GM12878 (cell line): Measurements from ENCODE around the gene SETMAR. TPM values are rescaled to one million over a fixed set of nuclear protein-coding genes. Genes with fewer than 3 reads are reported as not detected.
A peak's percentile ranks its signal among the peaks of the same experiment; 100 is the strongest.

Experiments used
- BCL11A ChIP-seq: IDR thresholded peaks from 2 replicates; pipeline ENCODE4 v1.6.1; 2011; ENCODE audit warnings: low read depth, low read length
- BHLHE40 ChIP-seq, 2 experiments: fragments of 450-650 bp in 1 of 2; IDR thresholded peaks; 2 replicates each; pipeline ENCODE4 v1.6.1; 2011 to 2017; ENCODE audit warnings: low read depth in 2 of 2, borderline replicate concordance in 1 of 2, improper control_type of control experiment in 1 of 2, low read length in 1 of 2, mild to moderate bottlenecking in 1 of 2
- BRCA1 ChIP-seq: IDR thresholded peaks from 2 replicates; pipeline ENCODE4 v1.6.1; 2011; ENCODE audit warnings: low read depth, low read length, improper control_type of control experiment
- CBX5 ChIP-seq: sonication (generic); IDR thresholded peaks from 2 replicates; pipeline ENCODE4 v1.6.1; 2016; ENCODE audit warnings: low read depth, moderate library complexity, mild to moderate bottlenecking, inconsistent platforms
- FOXK2 ChIP-seq: fragments of 450-650 bp; IDR thresholded peaks from 2 replicates; pipeline ENCODE4 v1.6.1; 2017; ENCODE audit warnings: mild to moderate bottlenecking, moderate library complexity
- GABPA ChIP-seq: IDR thresholded peaks from 2 replicates; pipeline ENCODE4 v1.6.1; 2014; ENCODE audit warnings: antibody characterized with exemption, low read depth, mild to moderate bottlenecking, inconsistent platforms
- HCFC1 ChIP-seq: fragments of 150-350 bp; IDR thresholded peaks from 2 replicates; pipeline ENCODE4 v1.6.1; 2014; ENCODE audit warnings: low read length
- HDGF ChIP-seq: fragments of 450-650 bp; IDR thresholded peaks from 2 replicates; pipeline ENCODE4 v1.6.1; 2016; ENCODE audit warnings: antibody characterized with exemption
- MYC ChIP-seq: IDR thresholded peaks from 2 replicates; pipeline ENCODE4 v1.6.1; 2011; ENCODE audit warnings: mild to moderate bottlenecking, low read length, moderate library complexity, inconsistent platforms; ENCODE audit not compliant: insufficient read depth, insufficient replicate concordance, insufficient read length, severe bottlenecking
- NR2F1 ChIP-seq: fragments of 450-650 bp; conservative IDR thresholded peaks from 2 replicates; pipeline ENCODE4 v1.6.1; 2017; ENCODE audit warnings: mild to moderate bottlenecking
- POU2F2 ChIP-seq: IDR thresholded peaks from 3 replicates; pipeline ENCODE4 v1.6.1; 2011; ENCODE audit warnings: low read depth, mild to moderate bottlenecking, low read length, borderline replicate concordance
- RELA ChIP-seq: fragments of 450-650 bp; IDR thresholded peaks from 2 replicates; pipeline ENCODE4 v1.8.0; 2014; ENCODE audit warnings: borderline replicate concordance; ENCODE audit not compliant: partially characterized antibody
- SREBF1 ChIP-seq: IDR thresholded peaks from 2 replicates; pipeline ENCODE4 v1.6.1; 2012; ENCODE audit warnings: mild to moderate bottlenecking, low read length
- SUZ12 ChIP-seq: fragments of 200-600 bp; sonication (generic); IDR thresholded peaks from one replicate; pipeline ENCODE4 v1.6.1; 2018; ENCODE audit warnings: antibody characterized with exemption, mild to moderate bottlenecking; ENCODE audit not compliant: unreplicated experiment
- ZNF207 ChIP-seq: fragments of 450-650 bp; IDR thresholded peaks from 2 replicates; pipeline ENCODE4 v1.6.1; 2014; ENCODE audit warnings: antibody characterized with exemption, mild to moderate bottlenecking, borderline replicate concordance
- ZNF274 ChIP-seq: IDR thresholded peaks from one replicate; pipeline ENCODE4 v1.8.0; 2011; ENCODE audit not compliant: insufficient read length, insufficient read depth
- polyA plus RNA-seq, 11 experiments: library from polyadenylated mRNA; depleted of rRNA in 4 of 11; unstranded in 6 of 11; stranded (reverse) in 5 of 11; fragments of >200 nt; fragmentation: Nextera tagmentation in 4 of 11; fragmentation: Illumina TruSeq in 1 of 11; extraction: Ambion mirVana in 4 of 11; extraction: Trizol in 1 of 11; gene quantifications; 1 replicate in 1 of 11; 2 replicates in 10 of 11; pipeline versions ENCODE4 v1.2.1 to v1.2.3, GENCODE V29; 2011 to 2016; ENCODE audit warnings: inconsistent platforms in 2 of 11, missing spikeins in 2 of 11, low read depth in 1 of 11
- total RNA-seq, 4 experiments: library from RNA; depleted of rRNA in 3 of 4; stranded (reverse); fragments of >200 nt in 3 of 4; fragmentation: Illumina TruSeq in 1 of 4; extraction: Trizol in 1 of 4; gene quantifications; 2 replicates each; pipeline versions ENCODE4 v1.2.1 to v1.2.3, GENCODE V29; 2013 to 2021
- TF ChIP-seq, protein P1 (sequence below): fragments of 450-650 bp; conservative IDR thresholded peaks from 2 replicates; pipeline ENCODE4 v1.6.1; 2017; ENCODE audit warnings: mild to moderate bottlenecking, moderate library complexity
- TF ChIP-seq, protein P2 (sequence below): fragments of 450-650 bp; IDR thresholded peaks from 2 replicates; pipeline ENCODE4 v1.6.1; 2017; ENCODE audit warnings: mild to moderate bottlenecking, moderate library complexity
- TF ChIP-seq, protein P3 (sequence below): fragments of 150-350 bp; IDR thresholded peaks from 2 replicates; pipeline ENCODE4 v1.6.1; 2016; ENCODE audit warnings: low read depth, low read length

SETMAR gene
- total and polyA plus RNA-seq, 10 of the 15 experiments (the other 5 are each of a cell fraction or from before 2014, with no cell fraction given) = 7.1 to 25.1 (median 20.3) TPM

DNA sequence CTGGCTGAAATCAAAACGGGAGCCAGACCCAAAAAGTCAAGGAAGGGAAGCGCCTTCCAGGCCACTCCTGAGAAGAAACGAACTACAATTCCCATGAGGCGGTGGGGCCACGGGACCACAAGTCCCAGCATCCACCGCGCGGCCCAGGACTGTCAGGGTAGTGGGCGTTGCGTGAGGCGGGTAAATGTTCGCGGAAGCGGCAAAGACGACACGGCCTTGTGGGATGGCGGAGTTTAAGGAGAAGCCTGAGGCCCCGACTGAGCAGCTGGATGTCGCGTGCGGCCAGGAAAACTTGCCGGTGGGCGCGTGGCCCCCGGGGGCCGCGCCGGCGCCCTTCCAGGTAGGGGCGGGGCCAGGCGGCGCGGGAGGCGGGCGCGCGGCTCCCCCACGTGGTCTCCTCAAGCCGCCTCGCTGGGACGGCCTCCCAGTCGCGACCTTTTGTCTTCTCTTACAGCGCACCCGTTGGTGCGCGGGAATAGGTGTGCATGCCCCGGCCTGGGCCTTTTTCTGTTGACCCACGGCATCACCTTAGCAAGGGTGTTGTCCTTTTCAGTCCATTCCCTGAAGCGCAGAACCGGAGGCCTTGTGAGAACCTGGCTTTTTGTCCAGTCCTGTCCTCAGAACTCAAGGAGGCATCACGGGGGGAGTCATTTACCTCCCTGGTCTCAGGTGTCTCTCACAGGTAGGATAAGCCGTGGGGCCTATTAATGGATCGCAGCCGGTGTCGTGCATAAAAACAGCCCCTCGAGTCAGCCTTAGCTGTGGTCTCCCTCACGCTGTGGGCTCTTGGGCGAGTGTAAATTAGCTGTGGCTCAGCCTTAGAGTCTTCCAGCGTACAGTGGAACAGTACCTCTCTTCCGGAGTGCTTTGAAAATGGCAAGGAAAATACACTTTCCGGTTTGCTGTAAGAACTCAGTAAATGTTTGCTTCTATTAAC, at the start of gene SETMAR (continued):
- TF ChIP-seq, protein P1, sequence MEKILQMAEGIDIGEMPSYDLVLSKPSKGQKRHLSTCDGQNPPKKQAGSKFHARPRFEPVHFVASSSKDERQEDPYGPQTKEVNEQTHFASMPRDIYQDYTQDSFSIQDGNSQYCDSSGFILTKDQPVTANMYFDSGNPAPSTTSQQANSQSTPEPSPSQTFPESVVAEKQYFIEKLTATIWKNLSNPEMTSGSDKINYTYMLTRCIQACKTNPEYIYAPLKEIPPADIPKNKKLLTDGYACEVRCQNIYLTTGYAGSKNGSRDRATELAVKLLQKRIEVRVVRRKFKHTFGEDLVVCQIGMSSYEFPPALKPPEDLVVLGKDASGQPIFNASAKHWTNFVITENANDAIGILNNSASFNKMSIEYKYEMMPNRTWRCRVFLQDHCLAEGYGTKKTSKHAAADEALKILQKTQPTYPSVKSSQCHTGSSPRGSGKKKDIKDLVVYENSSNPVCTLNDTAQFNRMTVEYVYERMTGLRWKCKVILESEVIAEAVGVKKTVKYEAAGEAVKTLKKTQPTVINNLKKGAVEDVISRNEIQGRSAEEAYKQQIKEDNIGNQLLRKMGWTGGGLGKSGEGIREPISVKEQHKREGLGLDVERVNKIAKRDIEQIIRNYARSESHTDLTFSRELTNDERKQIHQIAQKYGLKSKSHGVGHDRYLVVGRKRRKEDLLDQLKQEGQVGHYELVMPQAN = peak; percentile 73
- TF ChIP-seq NR2F1 = peak; percentile 79
- TF ChIP-seq, protein P2, sequence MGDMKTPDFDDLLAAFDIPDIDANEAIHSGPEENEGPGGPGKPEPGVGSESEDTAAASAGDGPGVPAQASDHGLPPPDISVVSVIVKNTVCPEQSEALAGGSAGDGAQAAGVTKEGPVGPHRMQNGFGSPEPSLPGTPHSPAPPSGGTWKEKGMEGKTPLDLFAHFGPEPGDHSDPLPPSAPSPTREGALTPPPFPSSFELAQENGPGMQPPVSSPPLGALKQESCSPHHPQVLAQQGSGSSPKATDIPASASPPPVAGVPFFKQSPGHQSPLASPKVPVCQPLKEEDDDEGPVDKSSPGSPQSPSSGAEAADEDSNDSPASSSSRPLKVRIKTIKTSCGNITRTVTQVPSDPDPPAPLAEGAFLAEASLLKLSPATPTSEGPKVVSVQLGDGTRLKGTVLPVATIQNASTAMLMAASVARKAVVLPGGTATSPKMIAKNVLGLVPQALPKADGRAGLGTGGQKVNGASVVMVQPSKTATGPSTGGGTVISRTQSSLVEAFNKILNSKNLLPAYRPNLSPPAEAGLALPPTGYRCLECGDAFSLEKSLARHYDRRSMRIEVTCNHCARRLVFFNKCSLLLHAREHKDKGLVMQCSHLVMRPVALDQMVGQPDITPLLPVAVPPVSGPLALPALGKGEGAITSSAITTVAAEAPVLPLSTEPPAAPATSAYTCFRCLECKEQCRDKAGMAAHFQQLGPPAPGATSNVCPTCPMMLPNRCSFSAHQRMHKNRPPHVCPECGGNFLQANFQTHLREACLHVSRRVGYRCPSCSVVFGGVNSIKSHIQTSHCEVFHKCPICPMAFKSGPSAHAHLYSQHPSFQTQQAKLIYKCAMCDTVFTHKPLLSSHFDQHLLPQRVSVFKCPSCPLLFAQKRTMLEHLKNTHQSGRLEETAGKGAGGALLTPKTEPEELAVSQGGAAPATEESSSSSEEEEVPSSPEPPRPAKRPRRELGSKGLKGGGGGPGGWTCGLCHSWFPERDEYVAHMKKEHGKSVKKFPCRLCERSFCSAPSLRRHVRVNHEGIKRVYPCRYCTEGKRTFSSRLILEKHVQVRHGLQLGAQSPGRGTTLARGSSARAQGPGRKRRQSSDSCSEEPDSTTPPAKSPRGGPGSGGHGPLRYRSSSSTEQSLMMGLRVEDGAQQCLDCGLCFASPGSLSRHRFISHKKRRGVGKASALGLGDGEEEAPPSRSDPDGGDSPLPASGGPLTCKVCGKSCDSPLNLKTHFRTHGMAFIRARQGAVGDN = peak; percentile 62
- TF ChIP-seq RELA = peak; percentile 91
- no peak for TF ChIP-seq BCL11A
- TF ChIP-seq ZNF207 = peak; percentile 94
- peak; percentile 81 for TF ChIP-seq SREBF1
- TF ChIP-seq GABPA = no peak
- TF ChIP-seq MYC = peak; percentile 43
- TF ChIP-seq FOXK2 = no peak
- TF ChIP-seq HCFC1 = peak; percentile 97
- no peak for TF ChIP-seq ZNF274
- TF ChIP-seq CBX5 = peak; percentile 8; the same call in 1 of the 2 replicates
- peak; percentile 78 for TF ChIP-seq SUZ12
- TF ChIP-seq, protein P3, sequence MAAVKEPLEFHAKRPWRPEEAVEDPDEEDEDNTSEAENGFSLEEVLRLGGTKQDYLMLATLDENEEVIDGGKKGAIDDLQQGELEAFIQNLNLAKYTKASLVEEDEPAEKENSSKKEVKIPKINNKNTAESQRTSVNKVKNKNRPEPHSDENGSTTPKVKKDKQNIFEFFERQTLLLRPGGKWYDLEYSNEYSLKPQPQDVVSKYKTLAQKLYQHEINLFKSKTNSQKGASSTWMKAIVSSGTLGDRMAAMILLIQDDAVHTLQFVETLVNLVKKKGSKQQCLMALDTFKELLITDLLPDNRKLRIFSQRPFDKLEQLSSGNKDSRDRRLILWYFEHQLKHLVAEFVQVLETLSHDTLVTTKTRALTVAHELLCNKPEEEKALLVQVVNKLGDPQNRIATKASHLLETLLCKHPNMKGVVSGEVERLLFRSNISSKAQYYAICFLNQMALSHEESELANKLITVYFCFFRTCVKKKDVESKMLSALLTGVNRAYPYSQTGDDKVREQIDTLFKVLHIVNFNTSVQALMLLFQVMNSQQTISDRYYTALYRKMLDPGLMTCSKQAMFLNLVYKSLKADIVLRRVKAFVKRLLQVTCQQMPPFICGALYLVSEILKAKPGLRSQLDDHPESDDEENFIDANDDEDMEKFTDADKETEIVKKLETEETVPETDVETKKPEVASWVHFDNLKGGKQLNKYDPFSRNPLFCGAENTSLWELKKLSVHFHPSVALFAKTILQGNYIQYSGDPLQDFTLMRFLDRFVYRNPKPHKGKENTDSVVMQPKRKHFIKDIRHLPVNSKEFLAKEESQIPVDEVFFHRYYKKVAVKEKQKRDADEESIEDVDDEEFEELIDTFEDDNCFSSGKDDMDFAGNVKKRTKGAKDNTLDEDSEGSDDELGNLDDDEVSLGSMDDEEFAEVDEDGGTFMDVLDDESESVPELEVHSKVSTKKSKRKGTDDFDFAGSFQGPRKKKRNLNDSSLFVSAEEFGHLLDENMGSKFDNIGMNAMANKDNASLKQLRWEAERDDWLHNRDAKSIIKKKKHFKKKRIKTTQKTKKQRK = no peak
- peak in 1 of 2 experiments; percentile 83; a peak in 2 of 4 replicates for TF ChIP-seq BHLHE40 (IDR thresholded peaks at IDR 0.05; ENCODE audit: borderline replicate concordance in 1 of 2, low read depth in 2 of 2, low read length in 1 of 2)
- no peak for TF ChIP-seq HDGF
- TF ChIP-seq POU2F2 = peak; percentile 69; the same call in 1 of the 3 replicates
- TF ChIP-seq BRCA1 = no peak
